Amniotic stem cell (primary cell): ENCODE data around the gene OR2T2.
"Not testable (repeated sequence)": the region's sequence is repeated elsewhere in the genome, so short reads cannot be mapped to it uniquely, and the experiment has no call there.

Experiments used
- DNase-seq: peaks from one replicate; lab custom pipeline; 2025; lab: John Stamatoyannopoulos, UW

OR2T2 gene

GRCh38 chr1:248450466-248451145 is 5.2 kb downstream of the OR2T2 start:
- DNase-seq = not testable (repeated sequence)

GRCh38 chr1:248453619-248454018 is 8.2 kb downstream of the OR2T2 start:
- DNase-seq = not testable (repeated sequence)

GRCh38 chr1:248455045-248455444 is 9.6 kb downstream of the OR2T2 start:
- DNase-seq = not testable (repeated sequence)

- not testable (repeated sequence) for DNase-seq
Observed at GRCh38 chr1:248456635-248457034, 11.2 kb downstream of the OR2T2 start.

- not testable (repeated sequence) for DNase-seq
Observed at GRCh38 chr1:248459117-248459516, 13.7 kb downstream of the OR2T2 start.

GRCh38 chr1:248471154-248471553 is 25.7 kb downstream of the OR2T2 start:
- DNase-seq = no peak

- DNase-seq = not testable (repeated sequence)
Observed at GRCh38 chr1:248472111-248472510, 26.7 kb downstream of the OR2T2 start.

GRCh38 chr1:248473051-248473450 is 27.6 kb downstream of the OR2T2 start, which contains the start of gene OR2T3:
TSS of gene OR2T3 (plus strand) at chr1:248473351. CDS start at chr1:248473351, 0 bp downstream.
- DNase-seq = not testable (repeated sequence)

GRCh38 chr1:248475660-248476059 is 30.2 kb downstream of the OR2T2 start:
- not testable (repeated sequence) for DNase-seq

GRCh38 chr1:248481686-248482579 is 36.5 kb downstream of the OR2T2 start:
- not testable (repeated sequence) for DNase-seq

- not testable (repeated sequence) for DNase-seq
Observed at GRCh38 chr1:248488289-248488688, 42.9 kb downstream of the OR2T2 start, which contains the start of gene OR2T5. TSS of gene OR2T5 (plus strand) at chr1:248488589. CDS start at chr1:248488589, 0 bp downstream.

GRCh38 chr1:248496661-248497060 is 51.2 kb downstream of the OR2T2 start:
- DNase-seq = not testable (repeated sequence)

- DNase-seq = not testable (repeated sequence)
Observed at GRCh38 chr1:248500305-248501035, 55.0 kb downstream of the OR2T2 start.
